NCI-H345 (cell line): ENCODE results near the gene ANKS1B.

Source experiments
- DNase-seq: peaks from one replicate; lab custom pipeline; 2025; lab: John Stamatoyannopoulos, UW

Gene ANKS1B

GRCh38 chr12:98816720-98817119 is 1168.0 kb downstream of the ANKS1B start:
- DNase-seq = no peak

- DNase-seq = no peak
These were observed 1170.5 kb downstream of the ANKS1B start for GRCh38 chr12:98814254-98814653.

- DNase-seq = no peak
These were observed 1172.5 kb downstream of the ANKS1B start for GRCh38 chr12:98812225-98812624.

- DNase-seq = no peak
These were observed 1176.4 kb downstream of the ANKS1B start for GRCh38 chr12:98808243-98808875.

- no peak for DNase-seq
These were observed 1177.5 kb downstream of the ANKS1B start for GRCh38 chr12:98807187-98807586.

- no peak for DNase-seq
These were observed 1181.1 kb downstream of the ANKS1B start for GRCh38 chr12:98803468-98804209.

- DNase-seq = no peak
These were observed 1184.9 kb downstream of the ANKS1B start for GRCh38 chr12:98799822-98800221.

- DNase-seq = peak; percentile 13
These were observed 1185.5 kb downstream of the ANKS1B start for GRCh38 chr12:98799146-98799810.

- DNase-seq = no peak
These were observed 1187.5 kb downstream of the ANKS1B start for GRCh38 chr12:98797200-98797599.

- no peak for DNase-seq
These were observed 1188.0 kb downstream of the ANKS1B start for GRCh38 chr12:98796745-98797144.

- DNase-seq = no peak
These were observed 1191.6 kb downstream of the ANKS1B start for GRCh38 chr12:98793121-98793520.

- DNase-seq = no peak
These were observed 1193.3 kb downstream of the ANKS1B start for GRCh38 chr12:98791406-98791805.

- DNase-seq = no peak
These were observed 1196.3 kb downstream of the ANKS1B start for GRCh38 chr12:98788396-98788795.

- DNase-seq = no peak
These were observed 1198.1 kb downstream of the ANKS1B start for GRCh38 chr12:98786653-98787052.

- DNase-seq = no peak
These were observed 1201.3 kb downstream of the ANKS1B start for GRCh38 chr12:98783420-98783819.

- no peak for DNase-seq
These were observed 1204.5 kb downstream of the ANKS1B start for GRCh38 chr12:98780261-98780660.

- DNase-seq = no peak
These were observed 1211.9 kb downstream of the ANKS1B start for GRCh38 chr12:98772818-98773217.

GRCh38 chr12:98771811-98772752 is 1212.7 kb downstream of the ANKS1B start:
- DNase-seq = no peak

- no peak for DNase-seq
These were observed 1214.5 kb downstream of the ANKS1B start for GRCh38 chr12:98770230-98770629.

- no peak for DNase-seq
These were observed 1215.7 kb downstream of the ANKS1B start for GRCh38 chr12:98769068-98769467.

GRCh38 chr12:98767248-98767647 is 1217.5 kb downstream of the ANKS1B start:
- DNase-seq = no peak

GRCh38 chr12:98763656-98764055 is 1221.1 kb downstream of the ANKS1B start:
- DNase-seq = no peak
